Activated CD8-positive, alpha-beta memory T cell treated with anti-CD3 and anti-CD28 coated beads, Interleukin-2, amount 50 U/mL, for 1 hour (primary cell): ENCODE data around the gene ASIC4.

Experiments used
- DNase-seq: peaks from one replicate; pipeline ENCODE4 v3.0.0-alpha.2; 2020; ENCODE audit errors: extremely low read depth

ASIC4 gene

GRCh38 chr2:219552382-219553167 is 38.3 kb downstream of the ASIC4 start:
- peak; percentile 52 for DNase-seq

GRCh38 chr2:219553168-219553417 is 38.8 kb downstream of the ASIC4 start:
- DNase-seq = no peak

- no peak for DNase-seq
Measured at GRCh38 chr2:219553463-219553963, 39.2 kb downstream of the ASIC4 start.

GRCh38 chr2:219554350-219554749 is 40.1 kb downstream of the ASIC4 start:
- DNase-seq = no peak

GRCh38 chr2:219555956-219556355 is 41.7 kb downstream of the ASIC4 start:
- no peak for DNase-seq

- no peak for DNase-seq
Measured at GRCh38 chr2:219556413-219556812, 42.1 kb downstream of the ASIC4 start.

- DNase-seq = no peak
Measured at GRCh38 chr2:219557320-219557719, 43.0 kb downstream of the ASIC4 start.

GRCh38 chr2:219557791-219558785 is 43.8 kb downstream of the ASIC4 start:
- DNase-seq = no peak

GRCh38 chr2:219559156-219559915 is 45.1 kb downstream of the ASIC4 start:
- no peak for DNase-seq

GRCh38 chr2:219560037-219560892 is 46.0 kb downstream of the ASIC4 start:
- DNase-seq = no peak

- DNase-seq = no peak
Measured at GRCh38 chr2:219560893-219561178, 46.6 kb downstream of the ASIC4 start.

GRCh38 chr2:219561179-219562048 is 47.1 kb downstream of the ASIC4 start:
- no peak for DNase-seq

GRCh38 chr2:219562049-219563020 is 48.1 kb downstream of the ASIC4 start:
- DNase-seq = no peak

- DNase-seq = no peak
Measured at GRCh38 chr2:219563271-219563928, 49.1 kb downstream of the ASIC4 start.

GRCh38 chr2:219565130-219566080 is 51.1 kb downstream of the ASIC4 start:
- DNase-seq = no peak

- DNase-seq = no peak
Measured at GRCh38 chr2:219566640-219567039, 52.4 kb downstream of the ASIC4 start.

- DNase-seq = no peak
Measured at GRCh38 chr2:219567131-219567530, 52.8 kb downstream of the ASIC4 start.
